ENCODE data around the gene KANSL1L. TPM values are rescaled to one million over a fixed set of nuclear protein-coding genes. Genes with fewer than 3 reads are reported as not detected.

KANSL1L gene, protein sequence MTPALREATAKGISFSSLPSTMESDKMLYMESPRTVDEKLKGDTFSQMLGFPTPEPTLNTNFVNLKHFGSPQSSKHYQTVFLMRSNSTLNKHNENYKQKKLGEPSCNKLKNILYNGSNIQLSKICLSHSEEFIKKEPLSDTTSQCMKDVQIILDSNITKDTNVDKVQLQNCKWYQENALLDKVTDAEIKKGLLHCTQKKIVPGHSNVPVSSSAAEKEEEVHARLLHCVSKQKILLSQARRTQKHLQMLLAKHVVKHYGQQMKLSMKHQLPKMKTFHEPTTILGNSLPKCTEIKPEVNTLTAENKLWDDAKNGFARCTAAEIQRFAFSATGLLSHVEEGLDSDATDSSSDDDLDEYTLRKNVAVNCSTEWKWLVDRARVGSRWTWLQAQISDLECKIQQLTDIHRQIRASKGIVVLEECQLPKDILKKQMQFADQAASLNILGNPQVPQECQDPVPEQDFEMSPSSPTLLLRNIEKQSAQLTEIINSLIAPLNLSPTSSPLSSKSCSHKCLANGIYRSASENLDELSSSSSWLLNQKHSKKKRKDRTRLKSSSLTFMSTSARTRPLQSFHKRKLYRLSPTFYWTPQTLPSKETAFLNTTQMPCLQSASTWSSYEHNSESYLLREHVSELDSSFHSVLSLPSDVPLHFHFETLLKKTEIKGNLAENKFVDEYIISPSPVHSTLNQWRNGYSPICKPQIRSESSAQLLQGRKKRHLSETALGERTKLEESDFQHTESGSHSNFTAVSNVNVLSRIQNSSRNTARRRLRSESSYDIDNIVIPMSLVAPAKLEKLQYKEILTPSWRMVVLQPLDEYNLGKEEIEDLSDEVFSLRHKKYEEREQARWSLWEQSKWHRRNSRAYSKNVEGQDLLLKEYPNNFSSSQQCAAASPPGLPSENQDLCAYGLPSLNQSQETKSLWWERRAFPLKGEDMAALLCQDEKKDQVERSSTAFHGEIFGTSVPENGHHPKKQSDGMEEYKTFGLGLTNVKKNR
- total RNA-seq (2022; extraction: Qiagen RNA extraction; ENCODE audit: low read depth), result 0.47 to 0.84 TPM (median 0.65 TPM) in 5 replicates

DNA sequence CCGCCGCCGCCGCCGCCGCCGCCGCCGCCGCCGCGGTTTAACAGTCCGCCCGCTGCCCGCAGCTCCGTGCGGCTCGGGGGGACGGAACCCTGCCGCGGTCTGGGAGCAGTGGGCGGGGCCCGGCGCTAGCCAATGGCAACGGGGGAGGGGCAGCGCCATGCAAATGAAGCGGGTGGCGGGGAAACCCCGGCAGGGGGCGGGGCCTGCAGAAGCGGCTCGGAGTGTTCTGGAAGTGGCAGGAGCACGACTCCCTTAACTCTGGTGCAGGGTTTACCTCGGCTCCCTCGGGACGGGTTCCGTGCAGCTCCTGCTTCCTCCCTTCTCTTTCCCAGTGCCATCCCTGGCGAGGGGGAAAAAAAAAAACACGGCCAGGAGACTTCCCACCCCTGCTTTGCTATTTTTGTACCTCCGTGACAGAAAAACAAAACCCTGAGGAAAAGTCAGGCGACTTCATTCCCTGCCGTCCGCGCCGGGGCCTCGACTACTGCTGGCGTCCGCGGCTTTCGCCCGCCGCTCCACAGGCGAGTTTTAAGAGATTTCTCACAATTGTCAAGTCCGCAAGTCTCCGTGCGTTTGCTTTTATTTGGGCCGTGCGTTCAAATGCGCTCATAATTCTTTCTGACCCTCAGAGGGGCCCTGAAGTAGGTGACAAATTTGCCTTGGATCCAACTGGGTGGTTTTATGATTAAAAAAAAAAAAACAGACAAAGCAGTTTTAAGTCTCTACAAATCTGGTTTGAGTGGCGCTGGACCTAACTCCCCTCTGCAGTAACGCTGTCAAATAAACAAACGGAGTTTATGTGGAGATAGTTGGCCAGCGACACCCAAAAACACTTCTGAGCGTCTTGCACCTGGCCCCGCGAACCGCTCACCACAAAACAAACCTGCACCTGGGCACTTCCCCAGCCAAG is at the start of gene KANSL1L:
TSS of gene KANSL1L (minus strand) at position 101 of the 910 bp plus-strand sequence. CDS start 16,827 bp downstream, outside the sequence.

GRCh38 chr2:210002158-210003157 is 168.8 kb downstream of the KANSL1L start, which contains the start of gene RPE:
RPE (plus strand) TSS chr2:210002638; CDS start chr2:210002662, 24 bp downstream.

Other genes starting within 250 kb of the KANSL1L start
- gene RPE, start 168.8 kb downstream of the KANSL1L start, total RNA-seq (2022; extraction: Qiagen RNA extraction; ENCODE audit: low read depth), result 61.7 to 75.1 TPM (median 67.4 TPM) in 5 replicates
- gene ACADL, start 54.0 kb upstream of the KANSL1L start, total RNA-seq (2022; extraction: Qiagen RNA extraction; ENCODE audit: low read depth), result 0.03 to 0.07 TPM (median 0.06 TPM) in 4 of 5 replicates, not detected in the other
- not detected in 5 replicates for gene MYL1, start 143.8 kb upstream of the KANSL1L start, total RNA-seq (2022; extraction: Qiagen RNA extraction; ENCODE audit: low read depth)

All from A549 treated with CpdA at 1 μM for 4 hours (cell line).